ENCODE data around the gene TSHZ1.

Gene TSHZ1

GRCh38 chr18:75256376-75256775 is 45.8 kb downstream of the TSHZ1 start:
- no peak for DNase-seq (ENCODE audit: extremely low read depth, low read depth)
- no peak for TF ChIP-seq CTCF (IDR thresholded peaks at IDR 0.05; ENCODE audit: low read depth, low read length)

GRCh38 chr18:75257605-75258004 is 47.0 kb downstream of the TSHZ1 start:
- DNase-seq (ENCODE audit: extremely low read depth, low read depth): no peak
- TF ChIP-seq CTCF (IDR thresholded peaks at IDR 0.05; ENCODE audit: low read depth, low read length): no peak

GRCh38 chr18:75261430-75262223 is 51.0 kb downstream of the TSHZ1 start:
- TF ChIP-seq CTCF (IDR thresholded peaks at IDR 0.05; ENCODE audit: low read depth, low read length): no peak
- DNase-seq (ENCODE audit: extremely low read depth, low read depth): no peak

GRCh38 chr18:75262511-75262910 is 51.9 kb downstream of the TSHZ1 start:
- no peak for TF ChIP-seq CTCF (IDR thresholded peaks at IDR 0.05; ENCODE audit: low read depth, low read length)
- DNase-seq (ENCODE audit: extremely low read depth, low read depth): no peak

GRCh38 chr18:75264195-75264594 is 53.6 kb downstream of the TSHZ1 start:
- DNase-seq (ENCODE audit: extremely low read depth, low read depth): no peak
- TF ChIP-seq CTCF (IDR thresholded peaks at IDR 0.05; ENCODE audit: low read depth, low read length): no peak

- no peak for DNase-seq (ENCODE audit: extremely low read depth, low read depth)
- no peak for TF ChIP-seq CTCF (IDR thresholded peaks at IDR 0.05; ENCODE audit: low read depth, low read length)
These were observed 54.5 kb downstream of the TSHZ1 start for GRCh38 chr18:75264926-75265597.

GRCh38 chr18:75265872-75266271 is 55.3 kb downstream of the TSHZ1 start:
- DNase-seq (ENCODE audit: extremely low read depth, low read depth): no peak
- TF ChIP-seq CTCF (IDR thresholded peaks at IDR 0.05; ENCODE audit: low read depth, low read length): no peak
